Measurements from ENCODE around the gene QKI.

The QKI gene

DNA sequence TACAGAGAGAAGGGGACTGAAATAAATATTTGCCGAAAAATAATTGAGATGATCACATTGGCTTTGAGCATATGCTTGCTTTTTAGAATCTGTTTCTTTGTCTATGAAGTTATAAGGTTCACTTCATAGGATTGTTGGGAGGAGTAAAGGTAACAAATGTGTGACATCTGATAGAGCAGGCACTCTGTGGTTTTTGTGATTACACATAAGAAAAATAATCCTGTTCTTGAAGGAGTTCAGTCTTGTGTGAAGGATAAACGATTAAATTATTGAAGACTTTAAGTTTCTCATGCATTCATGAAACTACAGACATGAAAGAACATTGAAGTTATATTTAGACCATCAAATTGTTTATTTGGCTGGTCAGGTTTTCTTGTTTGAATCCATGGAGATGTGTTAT, 45.0 kb downstream of the QKI start:
- TF ChIP-seq, protein P1, sequence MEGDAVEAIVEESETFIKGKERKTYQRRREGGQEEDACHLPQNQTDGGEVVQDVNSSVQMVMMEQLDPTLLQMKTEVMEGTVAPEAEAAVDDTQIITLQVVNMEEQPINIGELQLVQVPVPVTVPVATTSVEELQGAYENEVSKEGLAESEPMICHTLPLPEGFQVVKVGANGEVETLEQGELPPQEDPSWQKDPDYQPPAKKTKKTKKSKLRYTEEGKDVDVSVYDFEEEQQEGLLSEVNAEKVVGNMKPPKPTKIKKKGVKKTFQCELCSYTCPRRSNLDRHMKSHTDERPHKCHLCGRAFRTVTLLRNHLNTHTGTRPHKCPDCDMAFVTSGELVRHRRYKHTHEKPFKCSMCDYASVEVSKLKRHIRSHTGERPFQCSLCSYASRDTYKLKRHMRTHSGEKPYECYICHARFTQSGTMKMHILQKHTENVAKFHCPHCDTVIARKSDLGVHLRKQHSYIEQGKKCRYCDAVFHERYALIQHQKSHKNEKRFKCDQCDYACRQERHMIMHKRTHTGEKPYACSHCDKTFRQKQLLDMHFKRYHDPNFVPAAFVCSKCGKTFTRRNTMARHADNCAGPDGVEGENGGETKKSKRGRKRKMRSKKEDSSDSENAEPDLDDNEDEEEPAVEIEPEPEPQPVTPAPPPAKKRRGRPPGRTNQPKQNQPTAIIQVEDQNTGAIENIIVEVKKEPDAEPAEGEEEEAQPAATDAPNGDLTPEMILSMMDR (IDR thresholded peaks at IDR 0.05; ENCODE audit: insufficient read depth, missing control alignments), result no peak
- FAIRE-seq (no peak), DNase-seq (ENCODE audit: insufficient read length, low spot score) (no peak)

DNA sequence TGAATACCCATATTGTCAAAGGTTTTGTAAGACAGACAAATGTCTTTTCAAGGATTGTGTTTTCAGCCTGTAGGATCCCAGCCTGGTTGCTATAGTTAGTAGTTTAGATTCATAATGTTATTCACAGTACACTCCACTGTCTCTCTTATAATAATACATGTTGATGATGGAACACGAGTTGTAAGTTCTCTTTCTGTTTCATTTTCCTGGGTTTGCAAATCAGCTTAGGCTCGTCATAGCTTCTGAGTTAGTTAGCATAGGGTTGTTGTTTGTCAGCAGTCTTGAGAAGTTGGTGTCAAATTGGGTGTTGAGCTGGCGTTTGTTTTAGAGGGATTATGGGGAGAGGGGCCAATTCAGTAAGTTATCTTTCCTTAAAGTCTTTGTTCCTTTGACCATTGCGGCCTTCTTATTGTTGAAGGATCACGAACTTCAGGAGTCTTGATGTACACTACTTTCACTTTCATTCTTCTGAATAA, 45.8 kb downstream of the QKI start:
- TF ChIP-seq, protein P1 (IDR thresholded peaks at IDR 0.05; ENCODE audit: insufficient read depth, missing control alignments), result no peak
- DNase-seq (ENCODE audit: insufficient read length, low spot score), result no peak
- FAIRE-seq, result no peak

DNA sequence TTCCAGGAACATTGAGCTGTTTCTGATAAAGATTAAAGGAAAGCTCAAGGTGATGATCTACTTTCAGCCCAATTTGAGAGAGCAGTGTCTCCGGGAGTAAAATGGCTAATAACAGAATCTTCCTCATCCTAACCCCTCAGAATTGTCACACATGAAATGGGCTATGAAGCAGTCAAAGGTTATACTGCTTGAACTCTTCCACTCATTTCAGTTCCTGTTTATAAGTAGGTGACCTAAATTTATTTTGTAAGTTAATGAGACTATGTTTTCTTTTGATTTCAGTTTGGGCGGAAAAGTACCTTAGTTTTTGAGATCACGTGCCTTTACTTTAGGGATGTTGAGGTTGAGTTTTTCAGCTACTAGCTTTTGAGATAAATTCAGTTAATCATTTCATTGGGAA, 47.2 kb downstream of the QKI start:
- DNase-seq (ENCODE audit: insufficient read length, low spot score), result no peak
- FAIRE-seq, result no peak
- TF ChIP-seq, protein P1 (IDR thresholded peaks at IDR 0.05; ENCODE audit: insufficient read depth, missing control alignments), result no peak

DNA sequence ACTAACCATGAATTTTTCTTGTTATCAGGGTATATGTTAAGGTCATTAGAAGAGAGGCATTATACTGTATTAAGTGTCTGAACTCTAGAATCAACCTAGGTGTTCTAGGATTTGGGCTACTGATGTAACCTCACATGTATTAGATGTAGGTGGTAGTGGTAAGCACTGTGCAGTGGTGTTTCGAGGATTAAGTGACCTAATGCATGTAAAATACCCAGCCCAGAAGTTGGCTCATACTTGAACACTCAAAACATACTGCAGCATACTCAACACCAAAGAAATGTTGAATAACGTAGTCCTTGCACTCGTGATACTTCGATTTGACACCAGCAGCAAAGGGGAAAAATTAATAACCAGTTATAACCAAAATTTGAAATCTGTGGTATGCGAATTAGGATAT, 48.7 kb downstream of the QKI start:
- no peak for FAIRE-seq
- no peak for DNase-seq (ENCODE audit: insufficient read length, low spot score)
- TF ChIP-seq, protein P1 (IDR thresholded peaks at IDR 0.05; ENCODE audit: insufficient read depth, missing control alignments), result no peak

DNA sequence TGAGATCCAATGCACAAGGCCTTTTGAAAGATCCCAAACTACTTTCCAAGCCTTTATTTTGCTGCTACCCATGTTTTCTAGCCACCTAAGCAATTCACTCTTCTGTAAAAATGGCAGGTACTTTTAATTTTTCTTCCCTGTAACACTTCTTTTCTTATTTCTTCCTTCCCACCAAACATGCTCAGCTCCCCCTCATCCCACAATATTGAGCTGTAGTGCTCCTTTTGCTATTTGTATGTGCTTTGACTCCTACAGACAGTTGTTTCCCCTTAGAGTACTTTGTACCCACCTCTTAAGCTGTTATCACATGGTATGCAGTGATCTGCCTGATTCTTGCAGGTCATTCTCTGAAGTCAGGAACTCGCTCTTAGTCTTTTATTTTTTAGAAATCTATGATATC, 49.3 kb downstream of the QKI start:
- DNase-seq (ENCODE audit: insufficient read length, low spot score), result no peak
- TF ChIP-seq, protein P1 (IDR thresholded peaks at IDR 0.05; ENCODE audit: insufficient read depth, missing control alignments), result no peak
- FAIRE-seq, result no peak

DNA sequence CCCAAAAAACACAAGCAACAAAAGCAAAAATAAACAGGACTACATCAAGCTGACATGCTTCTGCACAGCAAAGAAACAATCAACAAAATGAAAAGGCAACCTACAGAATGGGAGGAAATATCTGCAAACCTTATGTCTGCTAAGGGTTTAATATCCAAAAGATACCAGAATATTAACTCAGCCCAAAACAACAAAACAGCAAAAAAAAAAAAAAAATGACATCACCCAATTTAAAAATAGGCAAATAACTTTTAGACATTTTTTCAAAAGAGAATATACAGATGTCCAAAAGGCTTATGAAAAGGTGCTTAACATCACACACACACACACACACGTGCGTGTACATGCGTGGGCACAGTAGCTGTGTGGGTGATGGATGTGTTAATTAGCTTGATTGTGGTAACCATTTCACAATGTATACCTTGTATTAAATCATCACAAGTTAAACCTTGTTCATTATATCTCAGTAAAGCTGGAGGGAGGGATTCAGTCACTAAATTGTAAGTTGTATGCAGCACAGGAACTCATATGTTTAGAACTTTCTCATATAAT, 52.4 kb downstream of the QKI start:
- peak; percentile 25 for FAIRE-seq
- no peak for DNase-seq (ENCODE audit: insufficient read length, low spot score)
- TF ChIP-seq, protein P1 (IDR thresholded peaks at IDR 0.05; ENCODE audit: insufficient read depth, missing control alignments), result no peak

DNA sequence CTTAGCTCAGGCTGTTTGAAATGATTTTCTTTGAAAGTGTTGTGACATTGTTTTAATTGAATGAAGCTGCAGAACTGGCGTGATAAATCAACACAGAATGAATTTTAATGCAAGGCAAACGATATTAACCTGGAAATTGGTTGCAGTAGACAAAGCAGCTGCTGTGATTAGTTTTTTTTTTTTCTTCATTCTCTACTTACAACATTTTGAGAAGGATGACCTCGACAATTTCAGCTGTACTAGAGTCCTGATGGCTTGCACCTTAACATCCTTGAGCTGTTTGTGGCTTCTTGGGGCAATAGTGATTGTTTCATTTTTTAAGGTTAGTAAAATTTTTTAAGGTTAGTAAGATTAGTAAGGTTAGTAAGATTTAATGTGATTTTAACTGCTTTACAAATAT, 54.2 kb downstream of the QKI start:
- FAIRE-seq, result no peak
- TF ChIP-seq, protein P1 (IDR thresholded peaks at IDR 0.05; ENCODE audit: insufficient read depth, missing control alignments), result no peak
- DNase-seq (ENCODE audit: insufficient read length, low spot score), result no peak
